Amniotic stem cell (primary cell): Measurements from ENCODE around the gene NRP2.

Experiments
- DNase-seq: peaks from one replicate; lab custom pipeline; 2025; lab: John Stamatoyannopoulos, UW

NRP2 gene

GRCh38 chr2:205772983-205773382, 90.7 kb downstream of the NRP2 start:
- DNase-seq, result no peak

GRCh38 chr2:205773989-205774388, 91.7 kb downstream of the NRP2 start:
- DNase-seq, result no peak

GRCh38 chr2:205775097-205775877, 93.0 kb downstream of the NRP2 start:
- DNase-seq, result no peak

- DNase-seq, result no peak
Measured at GRCh38 chr2:205776139-205776538, 93.8 kb downstream of the NRP2 start.

GRCh38 chr2:205776720-205777119, 94.4 kb downstream of the NRP2 start:
- DNase-seq, result no peak

GRCh38 chr2:205778356-205778755, 96.1 kb downstream of the NRP2 start:
- DNase-seq, result no peak

GRCh38 chr2:205780645-205781044, 98.3 kb downstream of the NRP2 start:
- DNase-seq, result no peak

GRCh38 chr2:205781244-205781931, 99.1 kb downstream of the NRP2 start:
- no peak for DNase-seq

GRCh38 chr2:205782941-205783340, 100.6 kb downstream of the NRP2 start:
- DNase-seq, result no peak

GRCh38 chr2:205783872-205784499, 101.7 kb downstream of the NRP2 start:
- DNase-seq, result no peak

- no peak for DNase-seq
Measured at GRCh38 chr2:205785507-205786260, 103.4 kb downstream of the NRP2 start.

GRCh38 chr2:205786976-205787375, 104.7 kb downstream of the NRP2 start:
- DNase-seq, result no peak

GRCh38 chr2:205787761-205788160, 105.5 kb downstream of the NRP2 start:
- DNase-seq, result no peak

- no peak for DNase-seq
Measured at GRCh38 chr2:205789906-205790305, 107.6 kb downstream of the NRP2 start.

GRCh38 chr2:205792908-205793307, 110.6 kb downstream of the NRP2 start:
- no peak for DNase-seq

- DNase-seq, result no peak
Measured at GRCh38 chr2:205796805-205797313, 114.6 kb downstream of the NRP2 start.

- no peak for DNase-seq
Measured at GRCh38 chr2:205797866-205798265, 115.6 kb downstream of the NRP2 start.

- DNase-seq, result no peak
Measured at GRCh38 chr2:205800224-205800623, 117.9 kb downstream of the NRP2 start.

GRCh38 chr2:205800773-205801172, 118.5 kb downstream of the NRP2 start:
- no peak for DNase-seq

- DNase-seq, result no peak
Measured at GRCh38 chr2:205802065-205802464, 119.8 kb downstream of the NRP2 start.

GRCh38 chr2:205802941-205803340, 120.6 kb downstream of the NRP2 start:
- DNase-seq, result no peak

- DNase-seq, result no peak
Measured at GRCh38 chr2:205803500-205803899, 121.2 kb downstream of the NRP2 start.
